Osteocyte (in vitro differentiated cells): Measurements from ENCODE around the gene STRN3. TPM values are rescaled to one million over a fixed set of nuclear protein-coding genes. Genes with fewer than 3 reads are reported as not detected.
"Not testable (repeated sequence)": the region's sequence is repeated elsewhere in the genome, so short reads cannot be mapped to it uniquely, and the experiment has no call there.

ENCODE experiments used
- DNase-seq: peaks from one replicate; pipeline ENCODE4 v3.0.0; 2021; ENCODE audit warnings: mixed read lengths; ENCODE audit not compliant: unreplicated experiment; ENCODE audit errors: extremely low spot score
- H3K27ac Mint-ChIP-seq: one replicate; pipeline ENCODE4 v1.8.0; 2021; ENCODE audit warnings: mild to moderate bottlenecking, mixed read lengths; ENCODE audit not compliant: unreplicated experiment
- H3K27me3 Mint-ChIP-seq: one replicate; pipeline ENCODE4 v1.8.0; 2021; ENCODE audit warnings: mixed read lengths; ENCODE audit not compliant: unreplicated experiment
- H3K36me3 Mint-ChIP-seq: one replicate; pipeline ENCODE4 v1.8.0; 2021; ENCODE audit warnings: mixed read lengths; ENCODE audit not compliant: unreplicated experiment
- H3K4me1 Mint-ChIP-seq: one replicate; pipeline ENCODE4 v1.8.0; 2021; ENCODE audit warnings: mixed read lengths; ENCODE audit not compliant: unreplicated experiment
- H3K4me3 Mint-ChIP-seq: one replicate; pipeline ENCODE4 v1.8.0; 2021; ENCODE audit warnings: mild to moderate bottlenecking, moderate library complexity, mixed read lengths; ENCODE audit not compliant: unreplicated experiment
- H3K9me3 Mint-ChIP-seq: one replicate; pipeline ENCODE4 v1.8.0; 2021; ENCODE audit warnings: mixed read lengths; ENCODE audit not compliant: unreplicated experiment
- CTCF ChIP-seq: fragments of 200-600 bp; sonication (generic); IDR thresholded peaks from 2 replicates; pipeline ENCODE4 v1.5.0; 2021; ENCODE audit warnings: antibody characterized with exemption, mild to moderate bottlenecking, moderate library complexity
- total RNA-seq: library from RNA; stranded (reverse); gene quantifications from 2 replicates; pipeline ENCODE4 v1.2.1, GENCODE V29; 2021

Gene STRN3
- total RNA-seq, 1 donor from 2014 or later, result 38.7 TPM

- H3K4me3 Mint-ChIP-seq, result no peak overlapping the region
- no peak for TF ChIP-seq CTCF
- H3K36me3 Mint-ChIP-seq, result no peaks in the 10 kb centered on the region
- H3K9me3 Mint-ChIP-seq, result no peaks in the 10 kb centered on the region
- H3K27me3 Mint-ChIP-seq, result no peaks in the 10 kb centered on the region
- no peak overlapping the region for H3K27ac Mint-ChIP-seq
- no peak for DNase-seq
- no peaks in the 10 kb centered on the region for H3K4me1 Mint-ChIP-seq
Observed at GRCh38 chr14:31057035-31057434, 30.9 kb upstream of the STRN3 start.

GRCh38 chr14:31052905-31053586 lies 26.9 kb upstream of the STRN3 start:
- not testable (repeated sequence) for H3K27me3 Mint-ChIP-seq, H3K4me3 Mint-ChIP-seq, H3K9me3 Mint-ChIP-seq, H3K27ac Mint-ChIP-seq, H3K4me1 Mint-ChIP-seq, DNase-seq, H3K36me3 Mint-ChIP-seq

- no peaks in the 10 kb centered on the region for H3K9me3 Mint-ChIP-seq
- no peak for TF ChIP-seq CTCF
- no peak for DNase-seq
Observed at GRCh38 chr14:31051511-31051910, 25.3 kb upstream of the STRN3 start.

GRCh38 chr14:31051023-31051422 lies 24.8 kb upstream of the STRN3 start:
- Mint-ChIP-seq H3K36me3 (no peaks in the 10 kb centered on the region), H3K4me3 (no peak overlapping the region), H3K4me1 (peaks cover 2% of the 10 kb centered on the region), H3K9me3 (no peaks in the 10 kb centered on the region), H3K27me3 (no peaks in the 10 kb centered on the region), H3K27ac (no peak overlapping the region)
- DNase-seq, result no peak
- TF ChIP-seq CTCF, result no peak

More at GRCh38 chr14:31051511-31051910, 25.3 kb upstream of the STRN3 start:
- H3K4me1 Mint-ChIP-seq, result peaks cover 2% of the 10 kb centered on the region
- H3K36me3 Mint-ChIP-seq, result no peaks in the 10 kb centered on the region
- no peak overlapping the region for H3K4me3 Mint-ChIP-seq
- H3K27me3 Mint-ChIP-seq, result no peaks in the 10 kb centered on the region
- no peak overlapping the region for H3K27ac Mint-ChIP-seq

GRCh38 chr14:31047503-31047902 lies 21.3 kb upstream of the STRN3 start:
- H3K27ac Mint-ChIP-seq, result no peak overlapping the region
- H3K4me3 Mint-ChIP-seq, result no peak overlapping the region
- H3K4me1 Mint-ChIP-seq, result peaks cover 2% of the 10 kb centered on the region
- DNase-seq, result no peak
- no peaks in the 10 kb centered on the region for H3K27me3 Mint-ChIP-seq
- TF ChIP-seq CTCF, result no peak
- H3K36me3 Mint-ChIP-seq, result no peaks in the 10 kb centered on the region
- H3K9me3 Mint-ChIP-seq, result no peaks in the 10 kb centered on the region
